H1 (cell line): Measurements from ENCODE around the gene XPO5. TPM values are rescaled to one million over a fixed set of nuclear protein-coding genes. Genes with fewer than 3 reads are reported as not detected.
A peak's percentile ranks its signal among the peaks of the same experiment; 100 is the strongest.

Source experiments
- CTCF ChIA-PET: fragments of 300-600 bp; sonication (Branson Sonifier 250); formaldehyde crosslinking; loops from one replicate; lab custom pipeline; 2021; ENCODE audit not compliant: partially characterized antibody; lab: Charles Lee
- POLR2A ChIA-PET: fragments of 300-600 bp; sonication (Branson Sonifier 250); formaldehyde crosslinking; loops from one replicate; lab custom pipeline; 2021; ENCODE audit warnings: inconsistent platforms; ENCODE audit not compliant: partially characterized antibody; lab: Charles Lee
- DNase-seq, 2 experiments: peaks; one replicate each; pipeline versions ENCODE4 v3.0.0 to v3.0.0-alpha.2; 2010 to 2022; ENCODE audit warnings: low spot score in 2 of 2, low read depth in 1 of 2, mixed read lengths in 1 of 2
- FAIRE-seq: peaks from 2 replicates; lab custom pipeline; 2011; peaks lifted over from hg19 to GRCh38; lab: Jason Lieb, UNC
- H2AFZ ChIP-seq: 2 replicates; pipeline ENCODE4 v1.8.1; 2012; ENCODE audit warnings: low read length, inconsistent platforms
- H2AK5ac ChIP-seq: 2 replicates; pipeline ENCODE4 v1.6.1; 2013; ENCODE audit warnings: low read depth, low read length
- H2BK120ac ChIP-seq: replicated peaks from 2 replicates; pipeline ENCODE3; 2013; ENCODE audit warnings: low read depth, low read length, inconsistent platforms
- H2BK12ac ChIP-seq: 2 replicates; pipeline ENCODE4 v1.6.1; 2013; ENCODE audit warnings: low read depth, low read length
- H2BK15ac ChIP-seq: 2 replicates; pipeline ENCODE4 v1.6.1; 2013; ENCODE audit warnings: low read length
- H2BK20ac ChIP-seq: 2 replicates; pipeline ENCODE4 v1.6.1; 2013; ENCODE audit warnings: low read length
- H2BK5ac ChIP-seq: 2 replicates; pipeline ENCODE4 v1.6.1; 2013; ENCODE audit warnings: low read depth, low read length
- H3K14ac ChIP-seq: 2 replicates; pipeline ENCODE4 v1.6.1; 2013; ENCODE audit warnings: inconsistent platforms; ENCODE audit not compliant: insufficient read length
- H3K18ac ChIP-seq: 2 replicates; pipeline ENCODE4 v1.6.1; 2013; ENCODE audit warnings: low read length; ENCODE audit errors: extremely low read depth
- H3K23ac ChIP-seq: 2 replicates; pipeline ENCODE4 v1.6.1; 2013; ENCODE audit warnings: inconsistent platforms; ENCODE audit not compliant: insufficient read length
- H3K23me2 ChIP-seq: 2 replicates; pipeline ENCODE4 v1.6.1; 2013; ENCODE audit warnings: low read depth, low read length
- H3K27ac ChIP-seq: 2 replicates; pipeline ENCODE4 v1.6.1; 2011; ENCODE audit warnings: low read depth, low read length, inconsistent platforms
- H3K27me3 ChIP-seq, 4 experiments: replicated peaks in 1 of 4; 1 replicate in 1 of 4; 2 replicates in 3 of 4; pipeline versions ENCODE4 v1.6.1 to v1.8.1; 2011 to 2013; ENCODE audit warnings: low read length in 3 of 4, mild to moderate bottlenecking in 3 of 4, inconsistent platforms in 2 of 4, mixed read lengths in 2 of 4, moderate library complexity in 1 of 4; ENCODE audit not compliant: control insufficient read depth in 3 of 4, insufficient read depth in 3 of 4; ENCODE audit errors: extremely low read depth in 1 of 4
- H3K36me3 ChIP-seq, 4 experiments: 2 replicates each; pipeline versions ENCODE4 v1.6.1 to v1.8.1; 2011 to 2013; ENCODE audit warnings: mild to moderate bottlenecking in 4 of 4, low read length in 3 of 4, moderate library complexity in 2 of 4, control low read depth in 1 of 4, inconsistent platforms in 1 of 4; ENCODE audit not compliant: insufficient read depth in 4 of 4, control insufficient read depth in 2 of 4
- H3K4ac ChIP-seq: replicated peaks from 2 replicates; pipeline ENCODE3; 2013; ENCODE audit warnings: low read length, low read depth, mixed read lengths, inconsistent platforms; ENCODE audit not compliant: insufficient read length
- H3K4me1 ChIP-seq, 4 experiments: replicated peaks in 1 of 4; 1 replicate in 1 of 4; 2 replicates in 3 of 4; pipeline versions ENCODE4 v1.6.1 to v1.8.1; 2011 to 2013; ENCODE audit warnings: low read length in 3 of 4, inconsistent platforms in 2 of 4, mixed read lengths in 1 of 4; ENCODE audit not compliant: insufficient read depth in 4 of 4, control insufficient read depth in 3 of 4
- H3K4me2 ChIP-seq, 2 experiments: 2 replicates each; pipeline versions ENCODE4 v1.6.1 to v1.8.1; 2011 to 2013; ENCODE audit warnings: low read depth in 2 of 2, low read length in 2 of 2, control low read depth in 1 of 2, inconsistent platforms in 1 of 2, mild to moderate bottlenecking in 1 of 2; ENCODE audit not compliant: insufficient read depth in 1 of 2
- H3K4me3 ChIP-seq, 4 experiments: fragments of 200-600, 300-600 bp in 1 of 4; sonication (generic), shearing (Covaris generic), sonication (Bioruptor Twin) in 1 of 4; 2 replicates each; pipeline versions ENCODE4 v1.5.1 to v1.8.1; 2011 to 2016; ENCODE audit warnings: low read length in 4 of 4, low read depth in 3 of 4, control low read depth in 2 of 4, inconsistent platforms in 2 of 4, mild to moderate bottlenecking in 2 of 4, mixed read lengths in 1 of 4, moderate library complexity in 1 of 4; ENCODE audit not compliant: insufficient read depth in 2 of 4; ENCODE audit errors: extremely low read depth in 1 of 4
- H3K56ac ChIP-seq: replicated peaks from 2 replicates; pipeline ENCODE3; 2013; ENCODE audit warnings: low read depth, mild to moderate bottlenecking, mixed read lengths, low read length, inconsistent platforms; ENCODE audit not compliant: insufficient read length
- H3K79me1 ChIP-seq: 2 replicates; pipeline ENCODE4 v1.6.1; 2013; ENCODE audit warnings: low read depth, low read length, control low read depth
- H3K79me2 ChIP-seq, 2 experiments: 2 replicates each; pipeline versions ENCODE4 v1.6.1 to v1.8.1; 2012 to 2013; ENCODE audit warnings: low read length in 2 of 2, mild to moderate bottlenecking in 2 of 2, inconsistent platforms in 1 of 2; ENCODE audit not compliant: insufficient read depth in 2 of 2, control insufficient read depth in 1 of 2
- H3K9ac ChIP-seq, 4 experiments: replicated peaks in 1 of 4; 1 replicate in 1 of 4; 2 replicates in 3 of 4; pipeline versions ENCODE4 v1.6.1 to v1.8.1; 2011 to 2013; ENCODE audit warnings: low read depth in 3 of 4, low read length in 3 of 4, control low read depth in 2 of 4, mild to moderate bottlenecking in 2 of 4, moderate library complexity in 2 of 4, inconsistent platforms in 1 of 4; ENCODE audit errors: extremely low read depth in 1 of 4
- H3K9me3 ChIP-seq, 2 experiments: 2 replicates each; pipeline versions ENCODE4 v1.6.1 to v1.8.1; 2012 to 2013; ENCODE audit warnings: mild to moderate bottlenecking in 2 of 2, moderate library complexity in 2 of 2, control low read depth in 1 of 2, inconsistent platforms in 1 of 2, low read depth in 1 of 2, low read length in 1 of 2, mixed read lengths in 1 of 2; ENCODE audit not compliant: insufficient read depth in 2 of 2
- H4K20me1 ChIP-seq, 2 experiments: replicated peaks in 1 of 2; 2 replicates each; pipeline versions ENCODE3 to v1.8.1; 2011 to 2013; ENCODE audit warnings: inconsistent platforms in 2 of 2, low read length in 2 of 2, mild to moderate bottlenecking in 1 of 2; ENCODE audit not compliant: insufficient read depth in 2 of 2, control insufficient read depth in 1 of 2
- H4K5ac ChIP-seq: 2 replicates; pipeline ENCODE4 v1.6.1; 2013; ENCODE audit warnings: low read length, low read depth, mixed read lengths, inconsistent platforms; ENCODE audit not compliant: insufficient read length
- H4K8ac ChIP-seq: 2 replicates; pipeline ENCODE4 v1.8.0; 2013; ENCODE audit warnings: mild to moderate bottlenecking, moderate library complexity, low read length, inconsistent platforms; ENCODE audit not compliant: insufficient read depth; ENCODE audit errors: extremely low read depth
- H4K91ac ChIP-seq: replicated peaks from 2 replicates; pipeline ENCODE3; 2013; ENCODE audit warnings: low read length, mixed read lengths, inconsistent platforms; ENCODE audit not compliant: insufficient read length
- CTCF ChIP-seq, 3 experiments: IDR thresholded peaks; 1 replicate in 2 of 3; 2 replicates in 1 of 3; pipeline versions ENCODE4 v1.5.1 to v1.6.1; 2011; ENCODE audit warnings: low read length in 3 of 3, mild to moderate bottlenecking in 3 of 3, inconsistent platforms in 2 of 3, low read depth in 1 of 3, moderate library complexity in 1 of 3; ENCODE audit not compliant: insufficient read depth in 1 of 3; ENCODE audit errors: control extremely low read depth in 1 of 3
- KDM4A ChIP-seq: IDR thresholded peaks from one replicate; pipeline ENCODE4 v1.7.1; 2012; ENCODE audit warnings: low read depth, mild to moderate bottlenecking, moderate library complexity, low read length, inconsistent platforms; ENCODE audit not compliant: severe bottlenecking
- WGBS, 2 experiments: shearing (Covaris generic) in 1 of 2; methylation state at CpG; one replicate each; pipeline versions ENCODE4 v1.1.6 to v1.1.7; 2013 to 2015; ENCODE audit warnings: low lambda C conversion rate in 2 of 2, mixed read lengths in 2 of 2, inconsistent platforms in 1 of 2, low coverage in 1 of 2, missing lambda C conversion rate in 1 of 2; ENCODE audit not compliant: insufficient replicate concordance in 2 of 2, insufficient coverage in 1 of 2, insufficient read length in 1 of 2; ENCODE audit errors: extremely low coverage in 1 of 2, missing lambda C conversion rate in 1 of 2; 5-methylcytosine and 5-hydroxymethylcytosine counted together
- polyA plus RNA-seq, 7 experiments: library from polyadenylated mRNA; depleted of rRNA in 3 of 7; stranded (reverse) in 5 of 7; unstranded in 2 of 7; fragments of >200 nt in 5 of 7; fragments of 200-250 nt in 2 of 7; gene quantifications; 1 replicate in 5 of 7; 2 replicates in 1 of 7; 4 replicates in 1 of 7; pipeline versions ENCODE4 v1.2.1 to v1.2.3, GENCODE V29; 2011 to 2013; ENCODE audit warnings: missing spikeins in 2 of 7, mixed read lengths in 2 of 7
- total RNA-seq: library from RNA; stranded (reverse); fragmentation: NEBNext Ultra II Directional; extraction: Animal tissue kit (Norgen Biotek cat#: 25700); gene quantifications from 2 replicates; pipeline ENCODE4 v1.2.1, GENCODE V29; 2021

The XPO5 gene
- total and polyA plus RNA-seq, 2 of the 8 experiments (the other 6 are each of a cell fraction or from before 2014, with no cell fraction given) = 80.6 to 95.7 TPM

- POLR2A ChIA-PET = interaction anchor here (0.6 to 5.6 kb wide), 11 partner anchors 9 to 52 kb away, joined by 3 to 27 read pairs (median 4); partner anchors contain the start of genes DLK2, LRRC73 and TJAP1
- H4K5ac ChIP-seq = no peak overlapping the region
Observed at GRCh38 chr6:43495409-43495941, 80.4 kb downstream of the XPO5 start.

More at GRCh38 chr6:43495409-43495941, 80.4 kb downstream of the XPO5 start:
- Histone ChIP-seq H3K56ac (no peak overlapping the region), H4K20me1 (peaks cover 10 to 24% of the 10 kb centered on the region in 2 experiments), H3K4me1 (peaks cover 7 to 19% (median 11%) of the 10 kb centered on the region in 4 experiments), H3K4me2 (0 out of 4 replicates have a peak overlapping the region, but pooled peaks of 1 of the 2 experiments have one; percentile 18), H3K4ac (no peak overlapping the region), H3K9me3 (no peaks in the 10 kb centered on the region), H3K9ac (no peak overlapping the region), H3K18ac (no peak overlapping the region), H3K14ac (no peak overlapping the region)
- DNase-seq (no peak), FAIRE-seq (no peak)
- TF ChIP-seq KDM4A (no peak), CTCF (IDR thresholded peaks at IDR 0.05; ENCODE audit: control extremely low read depth in 1 of 3, insufficient read depth in 1 of 3, low read depth in 1 of 3, low read length in 3 of 3) (peak in 1 of 3 experiments; percentile 12; a peak in 1 of 4 replicates)
- TF ChIP-seq, all 59 proteins: peak for 1
- Histone ChIP-seq H2BK12ac (peak overlapping the region; percentile 50; the same call in 1 of the 2 replicates), H3K23me2 (no peaks in the 10 kb centered on the region), H2BK15ac (no peak overlapping the region), H2BK120ac (no peak overlapping the region), H3K27me3 (no peaks in the 10 kb centered on the region), H4K8ac (peak overlapping the region; percentile 0; the same call in 1 of the 2 replicates), H2AK5ac (0 out of 2 replicates have a peak overlapping the region, but pooled peaks have one; percentile 65), H3K36me3 (peaks cover 11 to 23% (median 18%) of the 10 kb centered on the region in 4 experiments; a peak in 7 of 8 replicates), H3K79me2 (peaks cover 4 to 42% of the 10 kb centered on the region in 2 experiments; a peak in 3 of 4 replicates), H3K79me1 (peaks cover 19% of the 10 kb centered on the region; the same call in 1 of the 2 replicates), H2BK20ac (0 out of 2 replicates have a peak overlapping the region, but pooled peaks have one; percentile 3), H2BK5ac (peak overlapping the region; percentile 67), H2AFZ (no peak overlapping the region), H3K4me3 (no peak overlapping the region), H3K27ac (no peak overlapping the region), H4K91ac (no peak overlapping the region), H3K23ac (no peak overlapping the region)
- CTCF ChIA-PET = interaction anchor here (0.6 to 32.9 kb wide), 16 partner anchors 5 to 462 kb away, joined by 3 to 536 read pairs (median 6); partner anchors contain the start of genes DLK2, LRRC73, TJAP1 and ZNF318
- 87% methylated on average over 3 of the region's 4 CpGs; no CpG with 5 or more reads in 1 of the 2 experiments for WGBS, 2 experiments
